HL-60/S4 treated with phorbol 12-myristate 13-acetate at 8.2 ng/mL for 4 days and 3 days (cell line): ENCODE results near the gene FARP1.

Experiments used
- in situ Hi-C: fragments of 300-500 bp; cut with MboI; formaldehyde crosslinking; loops from 2 replicates; pipeline ENCODE4 v1.15.0; 2022; ENCODE audit warnings: low sequenced_read_pairs

FARP1 gene

GRCh38 chr13:98300956-98301641 is 158.2 kb downstream of the FARP1 start:
- in situ Hi-C loops = no loop called here

DNA sequence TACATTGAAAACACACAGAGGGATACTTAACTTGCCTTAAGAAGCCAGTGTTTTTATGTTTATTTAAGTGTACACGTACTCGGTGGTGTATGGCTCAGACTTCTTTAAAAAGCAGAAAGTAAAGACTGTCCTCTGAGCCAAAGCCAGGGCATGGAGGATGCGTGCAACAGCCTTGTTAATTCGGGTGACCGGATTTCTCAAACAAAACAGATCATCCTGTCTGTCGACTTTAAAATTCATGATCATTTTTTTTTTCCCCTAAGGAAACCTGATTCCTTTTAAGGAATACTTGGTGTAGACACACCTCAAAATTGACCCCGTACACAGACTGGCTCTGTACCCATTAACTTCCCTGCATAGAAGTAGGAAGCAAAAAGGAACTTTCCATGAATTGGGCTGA is 158.8 kb downstream of the FARP1 start:
- in situ Hi-C loops = no loop called here

- in situ Hi-C loops = no loop called here
Measured at GRCh38 chr13:98303858-98304257, 161.0 kb downstream of the FARP1 start.

DNA sequence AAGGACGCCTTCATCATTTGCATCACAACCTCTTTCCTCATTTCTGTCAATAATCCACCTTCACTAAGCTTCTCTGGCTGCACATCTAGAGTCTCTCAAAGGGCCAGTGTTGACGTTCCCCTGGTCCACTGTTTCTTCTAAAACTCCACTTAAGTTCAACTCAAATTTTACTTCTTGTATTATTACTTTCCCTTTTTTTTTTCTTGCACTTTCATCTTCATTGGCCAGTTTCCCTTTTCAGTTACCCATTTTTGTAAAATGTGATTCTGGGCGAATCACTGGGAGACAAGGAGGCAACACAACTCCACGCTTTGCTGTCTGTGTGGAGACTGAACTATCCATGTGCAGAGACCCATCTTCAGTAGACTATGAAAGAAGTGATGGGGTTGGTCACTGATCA is 162.8 kb downstream of the FARP1 start:
- in situ Hi-C loops = no loop called here

GRCh38 chr13:98307463-98308085 is 164.7 kb downstream of the FARP1 start:
- in situ Hi-C loops = no loop called here

DNA sequence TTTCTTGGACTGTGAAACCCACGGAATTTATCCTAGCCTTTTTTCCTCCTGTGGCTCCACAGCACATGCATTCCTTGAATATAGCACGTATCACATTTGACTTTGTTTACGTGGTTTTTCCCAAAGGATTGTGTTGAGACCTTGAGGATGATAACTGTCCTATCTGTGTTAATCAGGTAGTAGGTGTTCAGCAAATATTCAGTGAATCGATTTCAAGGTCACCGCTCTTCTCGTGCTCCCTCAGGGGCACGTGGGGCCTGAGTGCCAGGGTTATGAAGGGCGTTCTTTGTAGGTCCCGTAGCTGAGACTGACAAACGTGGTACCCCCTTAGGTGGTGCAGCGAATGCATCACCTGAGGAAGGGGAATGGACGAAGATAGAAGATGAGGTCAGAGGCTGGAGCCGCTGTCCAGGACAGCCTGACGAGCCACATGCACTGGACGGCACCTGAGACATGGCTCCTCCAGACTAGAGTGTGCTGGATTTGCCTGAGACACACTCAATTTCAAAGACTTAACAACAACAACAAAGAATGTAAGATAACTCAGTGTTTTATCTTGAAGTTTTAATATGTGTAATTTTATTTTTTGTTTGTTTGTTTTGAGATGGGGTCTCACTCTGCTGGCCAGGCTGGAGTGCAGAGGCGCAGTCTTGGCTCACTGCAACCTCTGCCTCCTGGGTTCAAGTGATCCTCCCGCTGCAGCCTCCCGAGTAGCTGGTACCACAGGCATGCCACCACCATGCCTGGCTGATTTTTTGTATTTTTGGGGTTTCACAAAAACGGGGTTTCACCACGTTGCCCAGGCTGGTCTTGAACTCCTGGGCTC is 165.4 kb downstream of the FARP1 start:
- in situ Hi-C loops = no loop called here

- in situ Hi-C loops = no loop called here
Measured at GRCh38 chr13:98309569-98310335, 166.9 kb downstream of the FARP1 start.

DNA sequence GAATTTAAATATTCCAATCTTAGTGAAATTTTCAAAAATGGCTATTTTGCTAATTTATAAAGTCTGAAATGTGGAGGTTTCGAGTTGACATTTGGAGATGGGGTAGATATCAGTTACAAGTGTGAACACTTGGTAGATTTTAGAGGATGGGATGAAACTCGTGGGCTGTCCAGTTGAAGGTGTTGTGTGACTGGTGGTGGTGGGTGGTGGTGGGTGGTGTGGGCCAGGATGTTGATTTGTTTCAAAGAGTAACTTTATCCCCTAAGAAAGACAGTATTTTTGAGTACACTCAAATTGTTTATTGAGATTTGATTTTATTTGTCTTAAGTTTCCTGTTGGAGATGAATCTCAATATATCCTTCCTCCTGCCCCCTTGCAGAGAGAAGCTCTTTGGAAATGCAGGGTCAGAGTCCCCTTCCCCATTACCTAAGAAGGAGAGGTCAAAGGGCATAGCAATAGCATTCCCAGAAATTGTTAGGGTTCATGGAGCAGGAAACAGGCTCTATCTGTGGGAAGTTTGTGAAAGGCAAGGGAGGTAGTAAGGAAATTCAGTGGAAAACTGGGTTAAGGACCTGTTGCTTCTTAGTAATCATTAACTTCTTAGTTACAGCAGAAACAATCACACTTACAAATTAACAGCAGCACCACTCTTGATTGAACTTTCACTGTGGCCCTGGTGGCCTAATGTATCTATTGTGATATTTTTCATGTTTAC is 167.7 kb downstream of the FARP1 start:
- in situ Hi-C loops = no loop called here

DNA sequence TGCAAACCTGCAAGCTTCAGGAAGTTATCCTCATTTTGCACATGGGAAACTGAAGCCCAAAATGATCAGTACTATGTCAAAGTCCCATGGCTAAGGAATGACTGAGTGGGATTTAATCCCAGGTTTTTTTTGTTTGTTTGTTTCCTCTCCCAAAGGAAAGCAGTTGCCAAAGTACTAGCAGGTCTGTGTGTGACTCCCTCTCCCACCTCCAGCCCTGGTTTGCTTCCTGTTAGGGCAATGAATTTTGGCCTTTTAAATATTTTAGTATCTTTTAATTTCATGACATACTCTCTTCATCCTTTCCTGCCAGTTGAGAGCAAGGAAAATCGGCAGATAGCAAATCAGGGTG is 168.3 kb downstream of the FARP1 start:
- in situ Hi-C loops = no loop called here

DNA sequence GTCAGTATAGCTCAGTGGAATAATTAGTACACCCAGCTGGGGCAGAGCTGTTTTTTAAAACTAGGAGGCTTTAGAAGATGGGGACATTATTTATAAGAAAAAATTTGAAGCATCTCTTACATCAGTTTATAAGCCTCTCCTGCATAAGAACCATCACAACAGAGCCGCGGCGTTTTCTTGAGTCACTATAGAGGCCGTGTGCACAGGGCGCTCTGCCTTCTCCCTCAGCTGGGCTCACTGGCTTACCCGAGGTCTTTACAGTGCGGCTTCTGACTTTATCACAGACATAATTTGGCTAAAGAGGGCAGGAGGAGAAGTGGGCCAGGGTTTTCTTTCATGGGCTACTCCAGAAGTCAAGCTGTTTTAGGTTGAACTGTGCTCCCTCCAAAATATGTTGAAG is 169.7 kb downstream of the FARP1 start:
- in situ Hi-C loops = no loop called here

DNA sequence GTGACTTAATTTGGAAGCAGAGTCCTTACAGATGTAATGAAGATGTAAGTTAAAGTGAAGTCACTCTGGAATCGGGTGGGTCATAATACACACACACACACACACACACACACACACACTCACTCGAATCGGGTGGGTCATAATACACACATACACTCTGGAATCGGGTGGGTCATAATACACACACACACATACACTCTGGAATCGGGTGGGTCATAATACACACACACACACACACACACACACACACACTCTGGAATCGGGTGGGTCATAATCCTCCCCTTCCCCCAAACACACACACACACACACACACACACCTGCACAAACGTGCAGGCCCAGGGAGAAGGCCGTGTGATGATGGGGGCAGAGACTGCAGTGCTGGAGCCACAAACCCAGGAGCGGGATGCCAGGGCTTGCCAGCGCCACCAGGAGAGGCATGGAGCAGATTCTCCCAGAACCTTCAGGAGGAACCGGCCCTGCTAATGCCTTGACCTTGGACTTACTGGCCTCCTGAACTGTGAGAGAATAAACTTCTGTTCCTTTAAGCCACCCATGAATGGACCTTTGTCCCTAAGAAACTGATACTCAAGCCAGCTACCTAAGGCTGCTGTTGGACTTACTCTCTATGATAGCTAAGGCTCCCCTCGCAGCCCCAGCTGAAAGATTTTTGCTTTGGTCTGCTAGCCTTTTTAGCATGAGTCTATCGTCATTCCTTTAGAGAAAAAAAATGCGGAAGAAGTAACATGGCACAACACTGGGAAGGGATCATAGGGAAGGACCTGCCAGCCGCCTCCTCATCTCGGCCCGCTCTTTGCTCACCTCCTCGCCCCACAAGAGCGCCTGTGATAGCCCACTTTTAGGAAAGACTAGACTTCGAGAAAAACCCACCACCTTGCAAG is 170.4 kb downstream of the FARP1 start:
- in situ Hi-C loops = no loop called here

DNA sequence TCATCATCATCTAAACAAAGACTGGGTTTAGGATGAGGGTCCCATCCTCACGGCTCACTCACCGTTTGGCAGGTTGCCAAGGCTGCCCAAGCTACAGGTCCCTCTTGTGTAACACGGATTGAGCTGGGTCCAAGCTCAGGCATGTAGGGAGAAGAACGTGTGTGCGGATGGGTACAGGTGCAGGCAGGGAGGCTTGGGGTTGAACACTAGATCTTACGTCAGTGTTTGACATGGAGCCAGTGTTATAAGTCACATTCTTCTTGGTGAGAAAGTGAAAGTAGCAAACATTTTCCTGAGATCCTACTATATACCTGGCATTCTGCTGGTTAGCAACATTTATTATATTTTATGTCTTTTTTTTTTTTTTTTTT is 171.0 kb downstream of the FARP1 start:
- in situ Hi-C loops = no loop called here

GRCh38 chr13:98315466-98315865 is 172.6 kb downstream of the FARP1 start:
- in situ Hi-C loops = no loop called here

GRCh38 chr13:98315902-98316301 is 173.0 kb downstream of the FARP1 start:
- in situ Hi-C loops = no loop called here

GRCh38 chr13:98317573-98318171 is 174.8 kb downstream of the FARP1 start:
- in situ Hi-C loops = no loop called here

GRCh38 chr13:98318263-98318878 is 175.5 kb downstream of the FARP1 start:
- in situ Hi-C loops = no loop called here

GRCh38 chr13:98320561-98321105 is 177.7 kb downstream of the FARP1 start:
- in situ Hi-C loops = no loop called here

GRCh38 chr13:98321395-98321794 is 178.5 kb downstream of the FARP1 start:
- in situ Hi-C loops = no loop called here
